Peyer's patch (tissue), 4 donors: ENCODE results near the gene UBE2G2.

Experiments
- CTCF ChIP-seq, 6 experiments: fragments of 450-650 bp in 4 of 6; fragments of 200-600 bp in 2 of 6; sonication (generic) in 1 of 6; IDR thresholded peaks; one replicate each; pipeline ENCODE4 v1.5.1; 2017 to 2019; ENCODE audit warnings: antibody characterized with exemption in 6 of 6, mild to moderate bottlenecking in 3 of 6, moderate library complexity in 1 of 6
- POLR2A ChIP-seq, 2 donors: fragments of 450-650 bp; IDR thresholded peaks; one replicate each; pipeline ENCODE4 v1.5.1; 2017; ENCODE audit warnings: antibody characterized with exemption in 2 of 2, mild to moderate bottlenecking in 2 of 2, moderate library complexity in 2 of 2

GRCh38 chr21:44795342-44795741 lies 6.3 kb downstream of the UBE2G2 start:
- TF ChIP-seq CTCF (IDR thresholded peaks at IDR 0.05), result no peak
- no peak for TF ChIP-seq POLR2A (IDR thresholded peaks at IDR 0.05)
